Breast epithelium (tissue), 3 donors: Measurements from ENCODE around the gene OR52E8.

ENCODE experiments used
- POLR2A ChIP-seq: fragments of 450-650 bp; IDR thresholded peaks from one replicate; pipeline ENCODE4 v1.6.1; 2016; ENCODE audit warnings: antibody characterized with exemption, mild to moderate bottlenecking, moderate library complexity
- POLR2AphosphoS5 ChIP-seq, 3 donors: sonication (generic); formaldehyde crosslinking; IDR thresholded peaks; one replicate each; pipeline ENCODE4 v1.6.1; 2017; ENCODE audit warnings: antibody characterized with exemption in 3 of 3
- TF ChIP-seq, protein P1 (sequence below), 3 donors: fragments of 450-650 bp; IDR thresholded peaks; one replicate each; pipeline ENCODE4 v1.5.1; 2016 to 2017; ENCODE audit warnings: antibody characterized with exemption in 3 of 3, mild to moderate bottlenecking in 3 of 3, moderate library complexity in 3 of 3

DNA sequence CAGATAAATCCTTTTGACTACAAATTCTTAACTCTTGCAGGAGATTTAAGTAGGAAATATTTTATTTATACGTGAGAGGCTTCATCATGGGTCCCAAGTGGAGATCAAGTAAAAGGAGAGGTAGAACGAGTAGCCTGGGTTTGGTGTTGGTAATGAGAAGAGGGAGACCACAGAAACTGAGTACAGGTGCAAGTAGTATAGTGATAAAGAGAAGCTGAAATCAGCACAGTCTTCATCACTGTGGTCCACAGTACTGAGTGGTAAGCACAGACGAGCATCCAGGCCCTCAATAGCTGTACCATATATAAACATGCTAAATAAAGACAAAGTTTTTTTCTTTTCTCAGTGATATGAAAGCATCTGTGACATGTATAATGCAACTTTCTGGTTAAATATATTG is 29.7 kb upstream of the OR52E8 start:
- TF ChIP-seq, protein P1, sequence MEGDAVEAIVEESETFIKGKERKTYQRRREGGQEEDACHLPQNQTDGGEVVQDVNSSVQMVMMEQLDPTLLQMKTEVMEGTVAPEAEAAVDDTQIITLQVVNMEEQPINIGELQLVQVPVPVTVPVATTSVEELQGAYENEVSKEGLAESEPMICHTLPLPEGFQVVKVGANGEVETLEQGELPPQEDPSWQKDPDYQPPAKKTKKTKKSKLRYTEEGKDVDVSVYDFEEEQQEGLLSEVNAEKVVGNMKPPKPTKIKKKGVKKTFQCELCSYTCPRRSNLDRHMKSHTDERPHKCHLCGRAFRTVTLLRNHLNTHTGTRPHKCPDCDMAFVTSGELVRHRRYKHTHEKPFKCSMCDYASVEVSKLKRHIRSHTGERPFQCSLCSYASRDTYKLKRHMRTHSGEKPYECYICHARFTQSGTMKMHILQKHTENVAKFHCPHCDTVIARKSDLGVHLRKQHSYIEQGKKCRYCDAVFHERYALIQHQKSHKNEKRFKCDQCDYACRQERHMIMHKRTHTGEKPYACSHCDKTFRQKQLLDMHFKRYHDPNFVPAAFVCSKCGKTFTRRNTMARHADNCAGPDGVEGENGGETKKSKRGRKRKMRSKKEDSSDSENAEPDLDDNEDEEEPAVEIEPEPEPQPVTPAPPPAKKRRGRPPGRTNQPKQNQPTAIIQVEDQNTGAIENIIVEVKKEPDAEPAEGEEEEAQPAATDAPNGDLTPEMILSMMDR (IDR thresholded peaks at IDR 0.05): no peak
- no peak for TF ChIP-seq POLR2A
- TF ChIP-seq POLR2AphosphoS5 (IDR thresholded peaks at IDR 0.05): no peak
